Frontal cortex (tissue), 4 donors: ENCODE results near the gene HSPA1A. TPM values are rescaled to one million over a fixed set of nuclear protein-coding genes. Genes with fewer than 3 reads are reported as not detected.
"Not testable (repeated sequence)": the region's sequence is repeated elsewhere in the genome, so short reads cannot be mapped to it uniquely, and the experiment has no call there.

Experiments
- DNase-seq, 2 donors: peaks; one replicate each; pipeline ENCODE4 v3.0.0; 2012; ENCODE audit warnings: low spot score in 2 of 2
- FAIRE-seq: peaks from 2 replicates; lab custom pipeline; 2012; peaks lifted over from hg19 to GRCh38; lab: Jason Lieb, UNC
- small RNA-seq: library from RNA; depleted of rRNA; stranded (forward); fragments of <200 nt; gene quantifications from one replicate; pipeline ENCODE3, GENCODE V24; 2014
- total RNA-seq: library from RNA; depleted of rRNA; stranded (reverse); fragments of >200 nt; gene quantifications from one replicate; pipeline ENCODE4 v1.2.3, GENCODE V29; 2014
- donor health status: control.
- donor health status: control.
- donor health status: control.

HSPA1A gene
- total RNA-seq, 1 donor from 2014 or later, result 111 TPM

GRCh38 chr6:31859923-31860322 is 44.6 kb downstream of the HSPA1A start:
- no peak for DNase-seq
- no peak for FAIRE-seq

DNA sequence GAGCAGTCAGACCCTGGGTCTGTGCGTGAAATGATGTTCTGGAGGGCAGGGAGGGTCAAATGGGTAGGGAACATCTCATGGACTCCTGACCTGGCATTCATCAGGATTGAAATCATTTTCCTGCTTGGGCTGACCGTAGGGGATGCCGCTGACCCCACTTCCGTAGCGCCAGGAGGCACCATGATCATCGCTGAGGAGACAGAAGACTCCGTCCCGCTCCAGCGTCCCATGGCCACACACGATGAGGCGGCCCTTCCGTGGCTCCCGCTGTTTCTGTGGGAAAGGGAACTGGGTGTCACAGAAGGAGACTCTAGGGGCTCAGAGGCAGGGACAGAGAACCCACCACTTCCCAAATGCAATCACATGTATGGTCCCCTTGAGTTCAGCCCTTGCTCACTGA is 45.0 kb downstream of the HSPA1A start:
- FAIRE-seq (no peak), DNase-seq (no peak)

DNA sequence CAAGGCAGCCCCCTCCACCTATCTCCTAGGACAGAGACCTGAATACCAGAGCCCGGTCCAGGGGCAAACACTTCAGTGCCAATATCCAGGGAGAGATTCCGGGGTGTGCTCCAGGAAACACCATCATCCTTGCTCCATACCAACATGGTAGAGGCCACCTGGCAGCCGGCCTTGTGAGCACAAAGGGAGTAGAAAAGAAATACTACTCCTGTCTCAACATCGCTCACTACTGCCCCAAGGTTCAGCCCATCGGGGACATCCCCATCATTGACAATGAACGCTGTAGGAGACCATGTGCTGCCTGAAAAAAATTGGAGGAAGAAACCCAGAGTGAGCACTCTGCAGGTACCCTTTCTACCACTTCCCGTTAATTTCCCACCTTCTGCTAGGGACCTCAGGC is 45.8 kb downstream of the HSPA1A start:
- DNase-seq (no peak), FAIRE-seq (no peak)

DNA sequence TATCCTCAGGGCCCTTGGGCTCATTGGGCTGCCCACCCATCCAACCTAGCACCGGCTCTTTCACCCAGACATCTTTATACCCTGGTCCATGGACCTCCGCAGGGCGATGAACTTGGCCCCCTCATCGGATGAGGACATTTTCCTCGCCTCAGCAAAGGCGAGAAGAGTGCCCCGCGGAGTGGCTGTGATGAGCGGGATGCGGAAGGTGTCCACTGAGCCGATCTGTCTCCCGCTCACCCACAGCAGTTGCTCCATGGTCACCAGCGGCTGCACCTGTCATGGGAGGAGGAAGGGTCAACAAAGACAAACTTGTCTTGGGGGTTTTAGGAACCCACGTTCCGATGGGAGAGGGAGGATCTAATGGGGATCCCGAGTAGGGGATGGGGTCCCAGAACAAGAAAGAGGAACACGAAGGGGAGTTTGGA is 46.6 kb downstream of the HSPA1A start:
- FAIRE-seq (no peak), DNase-seq (no peak)

- FAIRE-seq (peak; percentile 99), DNase-seq (peak; percentile 98 to 99)
Measured at GRCh38 chr6:31862344-31863235, 47.2 kb downstream of the HSPA1A start, which contains the start of gene NEU1. Gene NEU1, minus strand, starts transcription at chr6:31862821. Its CDS starts 45 bp downstream, at chr6:31862776.

DNA sequence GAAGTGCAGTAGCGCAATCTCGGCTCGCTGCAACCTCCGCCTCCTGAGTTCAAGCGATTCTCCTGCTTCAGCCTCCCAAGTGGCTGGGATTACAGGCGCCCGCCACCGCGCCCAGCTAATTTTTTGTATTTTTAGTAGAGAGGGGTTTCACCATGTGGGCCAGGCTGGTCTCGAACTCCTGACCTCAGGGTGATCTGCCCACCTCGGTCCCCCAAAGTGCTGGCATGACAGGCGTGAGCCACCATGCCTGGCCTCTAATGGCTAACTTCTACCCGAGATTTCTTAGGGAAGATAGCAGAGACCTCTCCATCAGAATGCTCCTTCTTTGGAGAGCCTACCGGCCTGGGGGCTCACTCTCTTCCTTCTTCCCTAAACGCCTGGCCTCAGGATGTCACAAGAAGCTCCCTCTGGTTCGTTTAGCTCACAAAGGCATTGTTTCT is 48.8 kb downstream of the HSPA1A start:
- FAIRE-seq, DNase-seq: not testable (repeated sequence)

DNA sequence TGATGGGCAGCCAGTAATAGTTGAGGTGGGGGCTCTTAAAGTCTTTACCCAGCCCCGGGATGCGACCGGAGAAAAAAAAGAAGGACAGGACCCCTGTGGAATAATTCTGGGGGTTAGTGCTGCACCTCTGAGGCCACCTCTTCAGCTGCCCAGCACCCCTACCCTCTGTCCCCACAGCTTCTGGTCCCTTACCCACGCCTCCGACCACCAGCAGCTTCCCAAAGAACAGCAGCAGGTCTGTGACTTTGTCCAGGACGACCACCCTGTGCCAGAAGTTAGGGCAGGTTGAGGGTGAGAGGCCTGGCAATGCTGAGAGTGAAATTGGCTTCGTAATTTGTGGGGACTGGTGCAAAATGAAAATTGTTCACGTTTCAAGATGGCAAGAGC is 49.5 kb downstream of the HSPA1A start:
- no peak for FAIRE-seq
- DNase-seq, result no peak

DNA sequence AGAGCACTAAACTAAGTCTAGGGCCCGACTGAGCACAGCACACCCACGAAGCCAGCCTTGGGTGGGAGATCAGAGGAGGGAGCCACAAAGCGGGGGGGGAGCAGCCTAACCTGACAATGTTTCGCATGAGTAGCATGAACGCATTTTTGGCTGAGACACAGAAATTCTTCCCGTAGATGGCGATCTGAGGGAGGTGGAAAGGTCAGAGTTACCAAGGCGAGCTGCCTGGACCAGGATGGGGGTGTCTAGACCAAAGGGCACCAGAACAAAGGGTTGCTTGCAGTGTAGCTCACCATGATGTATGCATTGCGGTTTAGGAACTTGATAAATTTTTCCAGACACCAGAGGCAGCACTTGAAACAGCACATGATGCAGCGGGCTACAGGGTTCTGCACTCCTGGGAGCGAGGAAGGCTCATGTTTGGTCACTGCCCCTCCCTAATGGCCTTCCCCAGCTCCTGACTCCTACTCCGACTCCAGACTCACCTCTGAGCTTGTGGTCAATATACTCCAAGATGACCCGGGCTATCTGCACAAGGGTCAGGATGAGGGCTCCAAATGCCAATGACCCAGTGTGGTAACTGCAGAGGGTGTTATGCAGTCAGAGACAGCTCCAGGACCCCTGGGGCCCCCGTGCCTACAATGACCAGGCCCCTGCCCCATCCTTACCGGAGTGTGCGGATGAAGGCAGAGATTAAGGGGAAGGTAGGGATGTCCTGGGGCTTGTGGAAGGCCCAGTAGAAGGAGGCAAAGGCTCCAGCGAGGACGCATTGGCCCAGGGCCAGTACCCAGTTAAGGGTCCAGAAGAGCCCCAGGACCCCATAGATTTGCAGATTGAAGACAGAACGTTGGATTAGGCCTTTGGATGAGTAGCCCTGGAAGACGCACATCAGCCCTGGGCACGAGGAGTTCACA is 50.1 kb downstream of the HSPA1A start:
- DNase-seq (no peak), FAIRE-seq (no peak)

Small RNA genes within 50 kb of the gene (small RNA-seq; reads per million reads assigned to genes)
- gene RF00019 (not detected), gene SNORD48 (101 reads per million, percentile 98 among the genes with 10 or more reads in this experiment), gene SNORD52 (not detected)

Other genes starting within 250 kb of the HSPA1A start
- gene LTA, start 243.3 kb upstream of the HSPA1A start, total RNA-seq, result not detected
- not detected for gene TNF, start 240.0 kb upstream of the HSPA1A start, total RNA-seq
- not detected for gene LTB, start 233.1 kb upstream of the HSPA1A start, total RNA-seq
- gene LST1, start 229.3 kb upstream of the HSPA1A start, total RNA-seq, result 1.2 TPM
- not detected for gene NCR3, start 222.5 kb upstream of the HSPA1A start, total RNA-seq
- 6.9 TPM for gene AIF1, start 200.3 kb upstream of the HSPA1A start, total RNA-seq
- gene PRRC2A, start 194.8 kb upstream of the HSPA1A start, total RNA-seq, result 30.6 TPM
- 150 TPM for gene BAG6, start 162.9 kb upstream of the HSPA1A start, total RNA-seq
- 0.41 TPM for gene APOM, start 159.6 kb upstream of the HSPA1A start, total RNA-seq
- 16.7 TPM for gene C6orf47, start 154.8 kb upstream of the HSPA1A start, total RNA-seq
- gene GPANK1, start 150.5 kb upstream of the HSPA1A start, total RNA-seq, result 11.4 TPM
- 66.0 TPM for gene CSNK2B, start 149.5 kb upstream of the HSPA1A start, total RNA-seq
- gene LY6G5B, start 145.6 kb upstream of the HSPA1A start, total RNA-seq, result 1.6 TPM
- 5.3 TPM for gene LY6G5C, start 134.5 kb upstream of the HSPA1A start, total RNA-seq
- 41.6 TPM for gene ABHD16A, start 112.2 kb upstream of the HSPA1A start, total RNA-seq
- gene LY6G6F, start 108.7 kb upstream of the HSPA1A start, total RNA-seq, result not detected
- not detected for gene LY6G6D, start 100.2 kb upstream of the HSPA1A start, total RNA-seq
- gene LY6G6C, start 93.8 kb upstream of the HSPA1A start, total RNA-seq, result not detected
- gene MPIG6B, start 92.2 kb upstream of the HSPA1A start, total RNA-seq, result not detected
- 90.9 TPM for gene DDAH2, start 86.2 kb upstream of the HSPA1A start, total RNA-seq
- 26.1 TPM for gene CLIC1, start 79.0 kb upstream of the HSPA1A start, total RNA-seq
- 2.9 TPM for gene MSH5, start 75.5 kb upstream of the HSPA1A start, total RNA-seq
- 0.82 TPM for gene SAPCD1, start 52.9 kb upstream of the HSPA1A start, total RNA-seq
- under 0.01 TPM for gene VWA7, start 38.2 kb upstream of the HSPA1A start, total RNA-seq
- 34.6 TPM for gene VARS1, start 19.8 kb upstream of the HSPA1A start, total RNA-seq
- 23.6 TPM for gene LSM2, start 8.6 kb upstream of the HSPA1A start, total RNA-seq
- 5.7 TPM for gene HSPA1L, start 260 bp upstream of the HSPA1A start, total RNA-seq
- 180 TPM for gene HSPA1B, start 12.2 kb downstream of the HSPA1A start, total RNA-seq
- 19.6 TPM for gene NEU1, start 47.3 kb downstream of the HSPA1A start, total RNA-seq
- not detected for gene SLC44A4, start 63.5 kb downstream of the HSPA1A start, total RNA-seq
- 102 TPM for gene EHMT2, start 82.2 kb downstream of the HSPA1A start, total RNA-seq
- 25.7 TPM for gene ZBTB12, start 86.5 kb downstream of the HSPA1A start, total RNA-seq
- gene C2, start 112.2 kb downstream of the HSPA1A start, total RNA-seq, result 3.7 TPM
- 0.82 TPM for gene CFB, start 130.6 kb downstream of the HSPA1A start, total RNA-seq
- 45.7 TPM for gene NELFE, start 143.4 kb downstream of the HSPA1A start, total RNA-seq
- gene SKIC2, start 143.6 kb downstream of the HSPA1A start, total RNA-seq, result 30.2 TPM
- 7.3 TPM for gene DXO, start 156.6 kb downstream of the HSPA1A start, total RNA-seq
- 10.6 TPM for gene C4A, start 166.5 kb downstream of the HSPA1A start, total RNA-seq
- 9.0 TPM for gene C4B, start 199.3 kb downstream of the HSPA1A start, total RNA-seq
- gene CYP21A2, start 222.9 kb downstream of the HSPA1A start, total RNA-seq, result under 0.01 TPM